ENCODE measurements around the gene PARP12. TPM values are rescaled to one million over a fixed set of nuclear protein-coding genes. Genes with fewer than 3 reads are reported as not detected.

The PARP12 gene
- total RNA-seq, 1 donor from 2014 or later, result 54.2 TPM

DNA sequence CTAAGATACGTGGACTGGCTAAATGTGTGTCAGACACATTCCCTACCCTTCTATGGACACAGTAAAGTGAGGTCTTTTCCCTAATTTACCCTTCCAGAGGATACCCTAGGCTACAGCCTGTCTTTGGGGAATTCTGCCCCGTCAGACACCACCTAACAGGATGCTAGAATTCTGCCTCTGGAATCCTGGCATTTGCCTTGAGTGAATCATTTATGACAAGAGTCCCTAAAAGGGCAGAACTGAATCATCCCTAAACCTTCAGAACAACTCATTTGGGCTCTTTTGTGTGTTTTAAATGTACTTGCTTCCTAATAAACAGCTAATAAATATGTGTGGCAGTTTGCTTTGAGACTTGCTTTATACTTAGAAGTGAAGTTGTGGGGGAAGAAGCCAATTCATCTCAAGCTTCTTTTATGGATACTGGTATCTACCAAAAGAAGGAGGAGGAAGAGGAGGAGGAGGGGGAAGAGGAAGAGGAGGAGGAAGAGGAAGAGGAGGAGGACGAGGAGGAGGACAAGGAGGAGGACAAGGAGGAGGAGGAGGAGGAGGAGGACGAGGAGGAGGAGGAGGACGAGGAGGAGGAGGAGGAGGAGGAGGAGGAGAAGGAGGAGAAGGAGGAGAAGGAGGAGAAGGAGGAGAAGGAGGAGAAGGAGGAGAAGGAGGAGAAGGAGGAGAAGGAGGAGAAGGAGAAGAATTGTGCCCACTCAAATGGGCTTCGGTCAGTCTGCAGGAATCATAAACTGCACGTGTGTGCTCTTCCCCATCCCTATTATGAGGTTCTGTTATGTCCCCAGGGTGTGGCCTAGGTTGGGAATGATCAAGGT is 27.1 kb downstream of the PARP12 start:
- DNase-seq (ENCODE audit: low spot score), result no peak

DNA sequence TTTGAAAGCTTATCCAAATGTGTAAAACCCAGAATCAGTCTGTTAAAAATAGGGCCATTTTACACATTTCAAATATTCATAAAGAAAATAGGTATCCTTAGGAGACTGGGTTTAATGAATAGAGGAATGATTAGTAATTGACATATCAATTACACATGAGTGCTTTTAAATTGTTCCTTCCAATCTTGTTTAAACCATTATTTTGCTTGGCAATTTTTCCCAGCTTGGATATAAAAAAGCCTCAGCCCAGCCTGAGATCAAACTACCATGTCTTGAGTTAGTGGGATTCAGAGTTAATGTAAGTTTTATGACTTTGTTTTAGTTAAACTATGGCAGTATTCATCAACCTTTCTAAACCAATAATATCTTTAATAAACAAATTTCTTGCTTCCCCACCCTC is 28.3 kb downstream of the PARP12 start:
- no peak for DNase-seq (ENCODE audit: low spot score)

DNA sequence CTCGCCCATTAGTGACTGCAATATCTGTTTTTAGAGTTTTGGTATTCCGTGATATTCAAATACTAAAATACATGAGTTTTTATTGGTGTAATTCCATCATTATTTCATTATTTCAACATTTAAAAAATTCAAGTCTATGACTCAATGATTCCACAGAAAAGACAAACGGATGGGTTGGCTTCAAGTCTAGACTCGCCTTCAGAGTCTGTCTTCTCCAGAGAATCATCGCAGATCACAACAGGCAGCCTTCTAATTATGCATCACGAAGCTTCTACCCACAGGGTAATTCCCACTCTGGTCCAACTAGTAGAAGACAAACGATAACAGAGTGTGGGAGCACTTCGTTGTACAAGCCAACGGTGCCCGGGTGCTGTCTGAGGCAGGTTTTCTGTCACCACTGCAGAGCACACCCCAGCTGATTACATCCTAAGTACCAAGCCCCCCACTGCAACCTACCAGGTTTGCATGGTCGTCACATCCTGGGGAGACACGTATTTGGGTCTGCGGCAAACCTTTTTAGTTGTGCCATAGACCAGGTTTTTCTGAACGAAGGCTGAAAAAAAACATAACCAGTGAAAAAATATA is 28.9 kb downstream of the PARP12 start:
- no peak for DNase-seq (ENCODE audit: low spot score)

DNA sequence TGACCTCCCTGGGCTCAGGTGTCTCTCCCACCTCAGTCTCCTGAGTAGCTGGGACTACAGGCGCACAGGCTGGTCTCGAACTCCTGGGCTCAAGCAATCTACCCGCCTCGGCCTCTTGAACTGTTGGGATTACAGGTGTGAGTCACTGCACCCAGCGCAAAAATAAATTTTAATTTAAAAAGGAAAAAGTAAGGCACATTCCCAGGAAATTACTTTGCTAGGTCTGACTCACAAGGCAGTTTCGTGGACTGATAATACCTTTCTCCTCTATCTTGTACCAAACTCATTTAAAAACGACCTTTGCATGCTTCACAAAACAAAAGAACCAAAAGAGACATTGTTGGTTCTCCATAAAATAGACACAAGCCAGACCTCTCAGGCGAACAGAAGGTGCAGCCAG is 29.7 kb downstream of the PARP12 start:
- no peak for DNase-seq (ENCODE audit: low spot score)

DNA sequence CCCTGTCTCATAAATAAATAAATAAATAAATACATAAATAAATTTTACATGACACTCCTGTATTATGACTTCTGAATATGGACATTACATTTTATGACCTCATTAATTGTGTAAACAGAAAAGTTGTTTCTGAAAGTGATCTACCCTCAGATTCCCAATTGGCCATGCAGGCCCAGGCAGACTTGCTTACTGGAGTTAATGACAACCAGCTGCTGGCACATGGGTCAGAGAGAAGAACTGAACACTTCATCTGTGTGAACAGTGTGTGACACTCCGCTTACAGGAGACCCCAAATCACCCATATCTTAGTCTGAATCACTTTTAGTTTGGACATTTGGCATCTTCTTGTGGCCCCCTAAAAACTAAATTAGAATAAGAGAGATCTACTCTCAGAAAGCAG is 31.4 kb downstream of the PARP12 start:
- no peak for DNase-seq (ENCODE audit: low spot score)

DNA sequence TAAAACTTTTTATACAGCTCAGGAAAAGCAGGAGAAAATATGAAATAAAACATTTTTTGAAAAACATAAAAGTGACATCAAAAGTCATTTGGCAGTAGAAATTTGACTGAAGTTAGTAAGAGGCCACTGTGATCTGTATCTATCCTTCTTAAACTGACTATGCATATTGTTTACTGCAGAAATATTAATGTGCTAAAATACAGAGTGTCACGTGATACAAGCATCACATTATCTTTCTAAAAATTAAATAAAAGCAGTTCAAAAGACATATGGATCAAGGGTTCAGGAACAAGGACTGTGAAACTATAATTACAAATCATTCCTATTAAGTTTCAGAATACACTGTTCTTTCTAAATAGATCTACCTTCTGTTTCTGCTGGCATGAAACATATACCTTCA is 33.7 kb downstream of the PARP12 start:
- no peak for DNase-seq (ENCODE audit: low spot score)

DNA sequence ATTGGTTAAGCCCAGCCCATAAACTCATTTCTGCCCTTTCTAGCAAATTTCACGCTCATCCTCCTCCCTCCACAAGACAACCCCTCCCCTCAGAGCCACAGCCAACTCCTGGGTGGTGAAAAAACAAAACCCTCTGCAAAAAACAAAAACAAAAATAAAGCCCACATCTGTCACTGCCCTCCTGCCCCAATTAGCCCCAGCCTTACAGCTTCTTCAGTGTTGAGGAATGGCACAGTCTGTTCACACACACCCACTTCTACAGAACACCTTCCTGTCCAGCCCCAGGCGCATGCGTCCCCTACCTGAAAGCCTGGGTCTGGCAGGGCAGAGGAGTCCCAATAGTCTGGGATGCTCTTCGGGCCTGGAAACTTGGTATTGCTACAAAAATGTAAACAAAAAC is 34.4 kb downstream of the PARP12 start:
- no peak for DNase-seq (ENCODE audit: low spot score)

DNA sequence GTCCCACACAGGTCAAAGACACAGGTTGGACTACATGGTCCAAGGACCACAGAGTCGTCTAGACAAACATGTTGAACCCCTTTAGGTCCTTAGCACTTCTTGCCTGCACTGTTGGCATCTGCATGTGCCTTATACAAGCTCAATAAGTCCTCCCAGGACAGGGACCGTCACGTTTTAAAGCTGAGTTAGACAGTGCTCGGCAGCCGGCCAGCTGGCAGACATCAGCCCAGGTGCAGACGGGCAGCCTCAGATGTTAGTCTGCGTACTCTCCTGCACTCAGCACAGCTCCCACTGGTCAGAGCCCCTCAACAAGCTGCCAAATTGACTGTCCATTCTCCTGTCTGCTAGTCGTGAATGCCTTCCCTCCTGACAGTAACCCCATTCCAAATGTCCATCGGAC is 34.9 kb downstream of the PARP12 start:
- no peak for DNase-seq (ENCODE audit: low spot score)

DNA sequence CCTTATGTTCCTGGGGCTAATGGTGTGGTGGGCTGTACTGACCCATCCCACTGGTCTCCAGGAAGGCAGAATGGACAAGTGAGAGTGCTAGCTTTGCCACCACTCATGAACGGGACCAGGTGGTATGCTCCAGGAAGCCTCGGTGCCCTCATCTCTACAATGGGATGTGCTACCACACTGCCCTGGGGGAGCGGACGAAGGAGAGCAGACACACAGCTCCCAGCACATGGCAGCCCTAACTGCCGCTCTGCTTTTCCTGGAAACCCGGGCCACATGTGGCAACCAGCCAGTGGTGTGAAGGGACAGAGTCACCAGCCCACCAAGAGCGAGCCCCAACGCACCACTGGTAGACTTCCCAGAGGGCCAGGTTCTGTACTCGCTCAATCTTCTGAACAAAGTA is 35.8 kb downstream of the PARP12 start:
- DNase-seq (ENCODE audit: low spot score), result no peak

DNA sequence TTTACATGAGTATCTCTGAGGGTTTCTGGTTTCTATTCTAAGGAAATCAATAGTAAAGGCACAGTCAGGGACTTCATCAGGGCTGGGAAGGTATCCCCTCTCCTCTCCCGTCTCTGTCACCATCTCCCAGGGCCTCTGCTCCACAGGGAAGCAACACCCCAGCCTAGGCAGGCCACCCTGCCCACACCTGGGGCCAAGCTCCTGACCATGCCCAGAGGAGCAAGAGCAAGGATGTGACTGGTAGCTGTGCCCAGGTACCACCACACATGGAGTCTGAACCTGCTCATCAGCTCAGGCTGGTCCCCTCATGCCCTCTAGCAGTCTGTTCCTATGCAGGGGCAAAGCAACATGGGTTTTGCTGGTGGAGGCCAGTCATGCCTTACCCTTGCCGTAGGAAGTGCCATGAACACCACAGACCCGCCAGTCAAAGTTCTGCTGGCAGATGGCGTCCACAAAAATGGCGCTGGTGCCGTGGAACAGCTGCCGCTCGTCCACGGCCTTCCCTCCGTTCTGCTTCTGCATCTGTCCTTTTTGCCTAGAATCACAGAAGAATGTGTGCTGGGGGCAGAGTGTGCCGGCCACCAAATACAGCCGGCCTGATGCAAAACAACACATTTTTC is 36.8 kb downstream of the PARP12 start:
- no peak for DNase-seq (ENCODE audit: low spot score)

DNA sequence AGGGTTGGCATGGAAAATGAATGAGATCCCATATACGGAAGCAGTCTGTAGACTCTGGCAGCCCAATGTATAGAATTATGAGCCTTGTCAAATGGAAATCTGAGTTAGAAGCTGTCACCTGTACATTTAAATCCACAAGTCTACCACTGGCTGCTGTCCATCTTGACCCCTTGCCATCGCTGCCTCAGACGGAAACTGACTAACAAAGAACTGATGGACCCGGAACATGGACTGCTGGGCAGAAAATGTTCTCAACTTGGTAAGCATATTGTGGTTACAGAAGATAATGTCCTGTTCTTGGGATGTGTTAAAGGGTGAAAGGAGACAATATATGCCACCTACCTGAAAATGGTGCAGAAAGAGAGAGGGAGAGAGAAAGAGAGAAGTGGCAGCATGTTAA is 37.5 kb downstream of the PARP12 start:
- no peak for DNase-seq (ENCODE audit: low spot score)

DNA sequence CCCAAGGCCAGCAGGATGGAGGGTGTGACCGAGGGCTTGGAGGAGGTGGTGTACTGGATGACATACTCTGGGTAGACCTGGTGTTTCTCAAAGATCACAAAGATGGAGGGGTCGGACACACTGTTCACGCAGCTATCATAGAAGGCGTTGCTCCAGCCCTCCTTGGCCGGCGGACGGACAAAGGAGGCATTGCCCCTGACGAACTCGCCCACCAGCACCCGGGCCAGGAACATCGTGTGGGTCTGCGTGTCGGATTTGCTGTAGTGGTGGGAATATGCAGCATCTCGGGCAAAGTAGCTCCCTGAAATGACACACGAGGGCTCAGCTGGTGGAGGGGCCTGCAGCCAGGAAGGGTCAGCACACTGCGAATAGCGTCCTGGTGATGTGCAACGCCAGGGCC is 38.2 kb downstream of the PARP12 start:
- no peak for DNase-seq (ENCODE audit: low spot score)

DNA sequence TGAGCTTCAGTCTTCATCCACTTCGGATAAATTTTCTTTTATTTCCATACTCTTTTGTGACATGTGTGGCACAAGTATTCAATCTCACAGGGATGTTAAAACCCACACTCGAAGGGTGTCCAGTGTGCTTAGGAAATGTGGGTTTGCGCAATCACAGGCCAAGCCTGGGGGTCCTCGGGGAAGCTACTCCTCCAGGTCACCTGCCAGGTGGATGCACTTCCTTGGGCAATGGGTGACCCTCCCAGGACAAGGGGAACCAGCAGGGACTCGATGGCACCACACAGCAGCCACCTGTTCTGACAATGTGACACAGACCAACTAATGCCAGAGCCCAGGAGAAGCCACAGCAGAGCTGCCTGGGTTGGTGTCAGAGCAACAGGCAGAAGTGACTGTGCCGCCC is 39.0 kb downstream of the PARP12 start:
- no peak for DNase-seq (ENCODE audit: low spot score)

DNA sequence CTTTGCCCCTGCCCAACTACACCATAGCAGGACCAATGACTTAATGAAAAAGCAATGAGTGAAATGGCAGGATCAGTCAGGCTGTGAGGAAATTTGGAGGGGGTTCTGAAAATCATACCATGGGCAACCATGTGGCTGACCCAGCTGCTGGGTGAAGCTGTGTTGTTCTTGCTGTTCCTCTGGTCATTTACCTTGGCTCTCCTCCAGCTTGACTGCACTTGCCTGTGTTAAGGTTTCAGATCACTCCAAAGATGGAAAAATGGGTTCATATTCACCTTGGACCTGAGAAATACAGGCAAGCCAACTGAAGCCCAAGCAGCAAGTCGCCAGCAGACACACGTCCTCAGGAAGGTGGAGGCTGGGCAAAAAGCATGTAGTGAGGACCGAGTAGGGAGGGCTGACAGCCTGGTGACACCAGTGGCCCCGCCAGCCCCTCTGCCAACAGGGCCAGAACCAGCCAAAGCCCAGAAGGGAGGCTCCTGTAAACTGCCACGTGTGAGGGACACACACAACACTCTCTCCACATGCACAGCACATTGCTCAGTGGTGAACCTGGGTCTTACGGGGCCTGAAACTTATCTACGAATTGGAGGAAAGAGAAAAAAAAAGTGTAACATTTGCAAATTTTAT is 40.1 kb downstream of the PARP12 start:
- no peak for DNase-seq (ENCODE audit: low spot score)

DNA sequence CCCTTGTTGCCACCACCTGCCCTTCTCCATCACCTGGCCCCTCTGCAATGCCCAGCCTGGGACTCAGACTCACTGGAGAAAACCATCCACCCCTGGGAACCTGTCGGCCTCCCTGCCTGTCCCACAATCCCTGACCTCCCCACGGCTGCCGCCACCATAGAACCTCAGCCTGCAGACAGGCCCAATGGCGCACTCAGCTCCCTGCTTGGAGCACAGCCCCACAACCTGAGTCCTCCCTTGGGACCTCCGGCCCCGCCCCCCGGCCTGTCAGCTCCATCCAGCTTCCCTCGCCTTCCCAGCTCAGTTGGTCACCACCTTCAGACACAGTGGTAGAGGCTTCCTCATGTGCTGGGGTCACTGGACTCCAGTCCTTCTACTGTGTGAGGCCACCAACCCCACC is 41.1 kb downstream of the PARP12 start:
- DNase-seq (ENCODE audit: low spot score), result no peak

DNA sequence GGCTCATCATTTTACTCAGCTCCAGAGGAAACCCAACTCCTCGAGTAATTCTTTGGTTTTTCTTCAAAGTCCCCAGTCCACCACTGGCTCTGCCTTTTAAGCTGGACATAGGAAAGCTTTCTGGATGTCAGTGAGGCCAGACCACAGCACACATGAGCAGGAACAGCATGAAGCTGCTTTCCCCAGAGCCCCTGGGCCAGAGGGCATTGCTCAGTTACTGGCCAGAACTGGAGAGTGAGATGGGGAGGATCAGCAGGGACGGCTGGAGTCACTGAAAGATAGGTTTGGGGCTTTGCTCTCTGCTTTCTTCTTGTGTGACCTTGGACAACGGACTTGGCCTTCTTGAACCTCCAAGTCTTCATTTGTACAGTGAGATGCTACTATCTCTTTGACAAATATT is 43.1 kb downstream of the PARP12 start:
- DNase-seq (ENCODE audit: low spot score), result no peak

DNA sequence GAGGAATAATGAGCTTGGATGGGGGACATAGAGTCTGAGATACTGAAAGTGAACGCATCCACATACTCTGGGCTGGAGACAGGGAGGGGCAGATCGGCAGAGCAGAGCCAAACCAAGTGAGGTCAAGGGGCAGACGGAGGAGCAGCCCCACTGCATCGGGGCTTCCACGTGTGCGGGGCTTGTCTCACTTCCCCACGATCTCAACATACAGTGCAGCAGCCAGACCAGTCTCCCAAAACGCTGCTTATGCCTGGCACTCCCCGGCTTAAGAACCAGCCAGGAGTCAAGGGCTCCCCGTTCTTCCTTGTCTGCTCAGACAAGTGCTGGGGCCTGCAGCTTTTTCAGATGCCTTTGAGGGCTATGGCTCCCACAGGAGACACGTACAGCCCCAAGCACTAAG is 43.6 kb downstream of the PARP12 start:
- DNase-seq (ENCODE audit: low spot score), result no peak

DNA sequence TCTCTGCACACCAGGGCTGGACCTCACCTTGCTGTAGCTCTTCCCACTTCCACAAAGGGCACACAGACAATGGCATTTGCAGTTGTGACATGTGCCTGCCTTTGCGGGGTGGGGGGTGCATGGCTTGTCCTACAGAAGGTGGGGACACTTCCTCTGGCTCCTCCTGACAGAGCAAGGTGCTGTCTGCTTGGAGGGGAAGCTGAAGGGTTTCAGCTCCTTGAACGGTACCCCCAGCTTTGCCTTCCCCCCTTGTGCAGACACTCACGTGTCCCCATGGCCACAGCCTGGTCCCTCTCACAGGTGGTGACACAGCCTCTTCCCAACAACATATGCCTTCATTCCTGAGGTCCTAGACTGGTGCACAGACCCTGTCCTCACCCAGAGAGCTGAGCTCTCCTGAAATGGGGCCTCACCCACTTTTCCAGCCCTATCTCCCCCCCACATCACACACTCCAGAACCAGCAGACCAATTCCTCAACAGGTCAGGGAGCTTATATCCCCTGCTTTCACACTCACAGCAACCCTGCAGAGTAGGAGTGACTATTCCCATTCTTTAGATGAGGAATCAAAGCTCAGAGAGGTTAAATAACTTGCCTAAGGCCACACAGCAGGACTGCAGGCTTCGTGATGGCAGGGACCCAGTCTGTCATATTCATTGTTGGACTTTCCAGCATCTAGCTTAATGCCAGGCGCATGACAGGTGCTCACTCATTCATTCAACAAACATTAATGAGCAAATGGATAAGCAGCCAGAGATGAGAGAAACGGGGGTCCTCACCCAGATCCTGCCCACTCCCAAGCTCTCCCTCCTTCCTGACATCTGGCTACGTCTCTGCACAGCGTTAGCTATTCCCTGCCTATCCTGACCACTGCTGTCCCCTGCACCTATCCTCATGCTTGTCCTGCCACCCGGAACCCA is 44.4 kb downstream of the PARP12 start:
- DNase-seq (ENCODE audit: low spot score), result no peak

DNA sequence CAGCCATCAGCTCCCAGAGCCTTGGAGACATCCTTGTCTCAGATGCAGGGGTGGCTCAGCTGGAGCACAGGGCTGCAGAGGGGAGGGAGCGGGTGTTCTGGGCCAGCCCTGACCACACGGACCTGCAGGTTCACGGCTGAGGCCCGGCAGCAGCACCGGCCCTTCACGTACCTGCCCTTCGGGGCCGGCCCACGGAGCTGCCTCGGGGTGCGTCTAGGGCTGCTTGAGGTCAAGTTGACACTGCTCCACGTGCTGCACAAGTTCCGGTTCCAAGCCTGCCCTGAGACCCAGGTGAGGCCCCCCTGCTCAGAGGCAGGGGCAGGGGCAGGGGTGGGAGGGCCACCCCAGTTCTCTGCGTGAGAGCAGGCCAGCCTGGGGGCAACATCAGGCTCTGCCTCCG is 45.2 kb downstream of the PARP12 start:
- no peak for DNase-seq (ENCODE audit: low spot score)

DNA sequence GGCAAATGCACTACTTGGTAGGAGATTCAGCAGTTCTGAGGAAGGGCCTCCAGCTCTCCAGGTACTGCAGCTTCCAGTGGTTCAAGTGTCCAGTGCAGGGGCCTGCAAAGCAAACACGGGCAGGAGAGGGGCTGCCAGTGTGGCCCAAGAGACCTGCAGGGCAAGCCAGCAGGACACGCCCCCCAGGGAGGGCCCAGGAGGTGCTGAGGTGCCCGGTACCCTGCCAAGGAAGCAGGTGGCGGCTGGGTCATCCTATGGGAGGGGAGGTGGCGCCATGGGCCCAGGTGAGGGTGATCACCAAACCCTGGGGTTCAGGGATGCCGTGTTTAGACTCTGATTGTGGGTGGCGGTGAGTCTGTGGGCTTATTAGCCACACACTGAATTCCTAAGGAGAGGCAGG is 45.7 kb downstream of the PARP12 start:
- DNase-seq (ENCODE audit: low spot score), result no peak

DNA sequence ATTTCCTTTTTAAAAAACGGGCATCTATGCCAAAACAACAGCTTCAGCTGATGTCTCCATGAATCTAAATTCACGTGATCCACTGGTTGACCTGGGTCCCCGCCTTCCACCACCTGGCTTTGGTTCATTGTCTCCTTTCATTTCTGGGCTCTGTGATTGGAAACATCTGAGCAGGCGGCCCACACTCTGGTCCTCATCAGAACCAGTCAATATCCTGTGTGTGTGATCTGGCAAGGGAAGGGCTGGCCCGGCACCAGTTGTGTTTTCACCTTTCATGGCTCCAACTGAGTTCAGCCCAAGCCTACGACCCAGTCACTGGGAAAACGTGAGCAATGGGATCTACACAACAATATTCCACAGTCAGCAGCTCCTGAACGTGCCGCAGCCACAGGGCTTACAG is 46.2 kb downstream of the PARP12 start:
- DNase-seq (ENCODE audit: low spot score), result no peak

DNA sequence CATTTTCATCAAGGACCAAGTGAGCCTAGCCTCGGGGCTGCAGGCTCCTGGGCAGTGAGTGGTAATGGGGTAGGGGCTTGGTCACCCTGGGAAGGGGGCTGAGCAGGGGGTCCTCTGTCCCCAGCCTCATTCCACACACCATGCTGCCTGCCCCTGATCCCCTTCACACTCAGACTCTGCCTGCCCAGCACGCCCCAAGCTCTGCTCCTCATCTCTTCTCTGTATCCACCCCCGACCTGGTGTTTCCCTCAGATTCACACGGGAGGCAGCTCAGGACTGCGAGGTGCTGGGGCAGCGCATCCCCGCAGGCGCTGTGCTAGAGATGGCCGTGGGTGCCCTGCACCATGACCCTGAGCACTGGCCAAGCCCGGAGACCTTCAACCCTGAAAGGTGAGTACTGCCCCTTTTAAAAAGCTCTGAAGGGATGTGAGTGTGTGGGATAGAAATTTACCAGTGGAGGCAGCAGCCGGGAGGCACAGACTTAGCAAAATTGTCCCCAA is 47.2 kb downstream of the PARP12 start:
- no peak for DNase-seq (ENCODE audit: low spot score)

All from ureter (tissue), 1 donor.